Measurements from ENCODE around the gene CDK2. TPM values are rescaled to one million over a fixed set of nuclear protein-coding genes. Genes with fewer than 3 reads are reported as not detected.

CDK2 gene
- total and polyA plus RNA-seq, 9 of the 15 experiments (the other 6 are each of a cell fraction or from before 2014, with no cell fraction given) = 17.4 to 213 (median 109) TPM

GRCh38 chr12:55926738-55927587 lies 39.7 kb upstream of the CDK2 start (continued):
- TF ChIP-seq JUND (IDR thresholded peaks at IDR 0.05; ENCODE audit: borderline replicate concordance, low read depth, low read length) (peak; percentile 52; the same call in 1 of the 2 replicates), JUND (tag; IDR thresholded peaks at IDR 0.05; ENCODE audit: borderline replicate concordance, low read depth, low read length) (no peak), XRCC4 (IDR thresholded peaks at IDR 0.05; ENCODE audit: extremely low read depth, insufficient read depth, insufficient read length) (no peak), ZNF384 (IDR thresholded peaks at IDR 0.05; ENCODE audit: low read depth, low read length) (no peak), POLR2H (tag; IDR thresholded peaks at IDR 0.05; ENCODE audit: low read depth) (0 out of 2 replicates have a peak, but pooled peaks have one; percentile 0), MAFF (IDR thresholded peaks at IDR 0.05; ENCODE audit: low read length) (no peak), PML (IDR thresholded peaks at IDR 0.05; ENCODE audit: low read length) (0 out of 2 replicates have a peak, but pooled peaks have one; percentile 11), HCFC1 (IDR thresholded peaks at IDR 0.05; ENCODE audit: low read depth, low read length) (peak; percentile 65), SAP30 (IDR thresholded peaks at IDR 0.05; ENCODE audit: borderline replicate concordance, insufficient read depth, low read depth, low read length, poor library complexity, severe bottlenecking) (peak; percentile 45), ZNF740 (CRISPR knock-in tag; IDR thresholded peaks at IDR 0.05) (no peak), ZNF740 (tag; IDR thresholded peaks at IDR 0.05) (no peak)
- TF ChIP-seq, protein P1, sequence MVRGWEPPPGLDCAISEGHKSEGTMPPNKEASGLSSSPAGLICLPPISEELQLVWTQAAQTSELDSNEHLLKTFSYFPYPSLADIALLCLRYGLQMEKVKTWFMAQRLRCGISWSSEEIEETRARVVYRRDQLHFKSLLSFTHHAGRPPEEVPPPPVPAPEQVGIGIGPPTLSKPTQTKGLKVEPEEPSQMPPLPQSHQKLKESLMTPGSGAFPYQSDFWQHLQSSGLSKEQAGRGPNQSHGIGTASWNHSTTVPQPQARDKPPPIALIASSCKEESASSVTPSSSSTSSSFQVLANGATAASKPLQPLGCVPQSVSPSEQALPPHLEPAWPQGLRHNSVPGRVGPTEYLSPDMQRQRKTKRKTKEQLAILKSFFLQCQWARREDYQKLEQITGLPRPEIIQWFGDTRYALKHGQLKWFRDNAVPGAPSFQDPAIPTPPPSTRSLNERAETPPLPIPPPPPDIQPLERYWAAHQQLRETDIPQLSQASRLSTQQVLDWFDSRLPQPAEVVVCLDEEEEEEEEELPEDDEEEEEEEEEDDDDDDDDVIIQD (CRISPR knock-in tag; IDR thresholded peaks at IDR 0.05) = no peak
- TF ChIP-seq, protein P2, sequence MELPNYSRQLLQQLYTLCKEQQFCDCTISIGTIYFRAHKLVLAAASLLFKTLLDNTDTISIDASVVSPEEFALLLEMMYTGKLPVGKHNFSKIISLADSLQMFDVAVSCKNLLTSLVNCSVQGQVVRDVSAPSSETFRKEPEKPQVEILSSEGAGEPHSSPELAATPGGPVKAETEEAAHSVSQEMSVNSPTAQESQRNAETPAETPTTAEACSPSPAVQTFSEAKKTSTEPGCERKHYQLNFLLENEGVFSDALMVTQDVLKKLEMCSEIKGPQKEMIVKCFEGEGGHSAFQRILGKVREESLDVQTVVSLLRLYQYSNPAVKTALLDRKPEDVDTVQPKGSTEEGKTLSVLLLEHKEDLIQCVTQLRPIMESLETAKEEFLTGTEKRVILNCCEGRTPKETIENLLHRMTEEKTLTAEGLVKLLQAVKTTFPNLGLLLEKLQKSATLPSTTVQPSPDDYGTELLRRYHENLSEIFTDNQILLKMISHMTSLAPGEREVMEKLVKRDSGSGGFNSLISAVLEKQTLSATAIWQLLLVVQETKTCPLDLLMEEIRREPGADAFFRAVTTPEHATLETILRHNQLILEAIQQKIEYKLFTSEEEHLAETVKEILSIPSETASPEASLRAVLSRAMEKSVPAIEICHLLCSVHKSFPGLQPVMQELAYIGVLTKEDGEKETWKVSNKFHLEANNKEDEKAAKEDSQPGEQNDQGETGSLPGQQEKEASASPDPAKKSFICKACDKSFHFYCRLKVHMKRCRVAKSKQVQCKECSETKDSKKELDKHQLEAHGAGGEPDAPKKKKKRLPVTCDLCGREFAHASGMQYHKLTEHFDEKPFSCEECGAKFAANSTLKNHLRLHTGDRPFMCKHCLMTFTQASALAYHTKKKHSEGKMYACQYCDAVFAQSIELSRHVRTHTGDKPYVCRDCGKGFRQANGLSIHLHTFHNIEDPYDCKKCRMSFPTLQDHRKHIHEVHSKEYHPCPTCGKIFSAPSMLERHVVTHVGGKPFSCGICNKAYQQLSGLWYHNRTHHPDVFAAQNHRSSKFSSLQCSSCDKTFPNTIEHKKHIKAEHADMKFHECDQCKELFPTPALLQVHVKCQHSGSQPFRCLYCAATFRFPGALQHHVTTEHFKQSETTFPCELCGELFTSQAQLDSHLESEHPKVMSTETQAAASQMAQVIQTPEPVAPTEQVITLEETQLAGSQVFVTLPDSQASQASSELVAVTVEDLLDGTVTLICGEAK (IDR thresholded peaks at IDR 0.05) = peak; percentile 92
- TF ChIP-seq, protein P2 (CRISPR knock-in tag; IDR thresholded peaks at IDR 0.05) = no peak
